ENCODE data around the gene GRIN2A. TPM values are rescaled to one million over a fixed set of nuclear protein-coding genes. Genes with fewer than 3 reads are reported as not detected.

Gene GRIN2A
- total RNA-seq, 1 donor from 2014 or later: 6.8 TPM

- Mint-ChIP-seq H3K27ac (ENCODE audit: unreplicated experiment) (no peak overlapping the region), H3K4me1 (ENCODE audit: low read depth, unreplicated experiment) (peaks cover 11% of the 10 kb centered on the region), H3K9me3 (ENCODE audit: unreplicated experiment) (peaks cover 11% of the 10 kb centered on the region), H3K27me3 (ENCODE audit: unreplicated experiment) (peaks cover 4% of the 10 kb centered on the region), H3K4me3 (ENCODE audit: unreplicated experiment) (no peak overlapping the region), H3K36me3 (ENCODE audit: unreplicated experiment) (no peaks in the 10 kb centered on the region)
- TF ChIP-seq CTCF (IDR thresholded peaks at IDR 0.05; ENCODE audit: partially characterized antibody, unreplicated experiment): no peak
- no peak for DNase-seq
Measured at GRCh38 chr16:9907752-9908151, 274.5 kb downstream of the GRIN2A start.

GRCh38 chr16:9906218-9906617 lies 276.0 kb downstream of the GRIN2A start:
- Mint-ChIP-seq H3K4me3 (ENCODE audit: unreplicated experiment) (no peak overlapping the region), H3K9me3 (ENCODE audit: unreplicated experiment) (peaks cover 8% of the 10 kb centered on the region), H3K27me3 (ENCODE audit: unreplicated experiment) (peaks cover 3% of the 10 kb centered on the region), H3K27ac (ENCODE audit: unreplicated experiment) (no peak overlapping the region), H3K4me1 (ENCODE audit: low read depth, unreplicated experiment) (peaks cover 12% of the 10 kb centered on the region), H3K36me3 (ENCODE audit: unreplicated experiment) (no peaks in the 10 kb centered on the region)
- no peak for TF ChIP-seq CTCF (IDR thresholded peaks at IDR 0.05; ENCODE audit: partially characterized antibody, unreplicated experiment)
- DNase-seq: no peak

GRCh38 chr16:9904526-9904925 lies 277.7 kb downstream of the GRIN2A start:
- no peak overlapping the region for H3K4me3 Mint-ChIP-seq (ENCODE audit: unreplicated experiment)
- DNase-seq: no peak
- no peak for TF ChIP-seq CTCF (IDR thresholded peaks at IDR 0.05; ENCODE audit: partially characterized antibody, unreplicated experiment)
- H3K4me1 Mint-ChIP-seq (ENCODE audit: low read depth, unreplicated experiment): peaks cover 12% of the 10 kb centered on the region
- no peak overlapping the region for H3K27ac Mint-ChIP-seq (ENCODE audit: unreplicated experiment)
- peaks cover 8% of the 10 kb centered on the region for H3K9me3 Mint-ChIP-seq (ENCODE audit: unreplicated experiment)
- peaks cover 3% of the 10 kb centered on the region for H3K27me3 Mint-ChIP-seq (ENCODE audit: unreplicated experiment)
- no peaks in the 10 kb centered on the region for H3K36me3 Mint-ChIP-seq (ENCODE audit: unreplicated experiment)

GRCh38 chr16:9900576-9900975 lies 281.7 kb downstream of the GRIN2A start:
- H3K4me1 Mint-ChIP-seq (ENCODE audit: low read depth, unreplicated experiment): peaks cover 7% of the 10 kb centered on the region
- no peak for DNase-seq
- H3K4me3 Mint-ChIP-seq (ENCODE audit: unreplicated experiment): no peak overlapping the region
- H3K27me3 Mint-ChIP-seq (ENCODE audit: unreplicated experiment): peaks cover 3% of the 10 kb centered on the region
- no peaks in the 10 kb centered on the region for H3K36me3 Mint-ChIP-seq (ENCODE audit: unreplicated experiment)
- H3K9me3 Mint-ChIP-seq (ENCODE audit: unreplicated experiment): peaks cover 8% of the 10 kb centered on the region
- H3K27ac Mint-ChIP-seq (ENCODE audit: unreplicated experiment): no peak overlapping the region
- TF ChIP-seq CTCF (IDR thresholded peaks at IDR 0.05; ENCODE audit: partially characterized antibody, unreplicated experiment): no peak

- Mint-ChIP-seq H3K4me1 (ENCODE audit: low read depth, unreplicated experiment) (peaks cover 6% of the 10 kb centered on the region), H3K27me3 (ENCODE audit: unreplicated experiment) (peaks cover 7% of the 10 kb centered on the region), H3K4me3 (ENCODE audit: unreplicated experiment) (no peak overlapping the region), H3K9me3 (ENCODE audit: unreplicated experiment) (peaks cover 4% of the 10 kb centered on the region), H3K27ac (ENCODE audit: unreplicated experiment) (no peak overlapping the region), H3K36me3 (ENCODE audit: unreplicated experiment) (no peaks in the 10 kb centered on the region)
- no peak for TF ChIP-seq CTCF (IDR thresholded peaks at IDR 0.05; ENCODE audit: partially characterized antibody, unreplicated experiment)
- no peak for DNase-seq
Measured at GRCh38 chr16:9898555-9898954, 283.7 kb downstream of the GRIN2A start.

Measured in glutamatergic neuron (in vitro differentiated cells).